Measurements from ENCODE around the gene EIF3F.

- TF ChIP-seq EZH2 (IDR thresholded peaks at IDR 0.05; ENCODE audit: insufficient read depth, poor library complexity, severe bottlenecking), result no peak
- TF ChIP-seq EZH2phosphoT487 (IDR thresholded peaks at IDR 0.05; ENCODE audit: insufficient read depth, low read depth), result no peak
Observed at GRCh38 chr11:7999795-8000194, 12.7 kb downstream of the EIF3F start.

All from GM23248 (cell line).